ENCODE results near the gene CKAP5. TPM values are rescaled to one million over a fixed set of nuclear protein-coding genes. Genes with fewer than 3 reads are reported as not detected.
A peak's percentile ranks its signal among the peaks of the same experiment; 100 is the strongest.

Gene CKAP5
- total and polyA plus RNA-seq, 8 donors = 4.0 to 36.3 (median 16.7) TPM

DNA sequence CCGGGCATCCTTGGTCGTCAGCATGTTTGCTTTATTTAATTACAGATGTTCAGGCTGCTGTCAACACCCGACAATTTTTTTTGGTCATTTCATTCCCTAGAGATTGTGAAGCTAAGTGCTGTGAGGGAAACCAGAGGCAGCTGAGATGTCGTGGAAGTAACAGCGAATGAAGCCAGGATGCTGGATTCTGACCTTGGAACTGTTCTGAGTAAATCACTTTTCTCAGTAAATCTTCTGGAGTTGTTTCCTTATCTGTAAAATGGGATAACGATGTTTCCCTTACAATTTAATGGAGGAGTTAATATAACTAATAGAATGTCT lies 390 bp upstream of the CKAP5 start:
- TF ChIP-seq, protein P1, sequence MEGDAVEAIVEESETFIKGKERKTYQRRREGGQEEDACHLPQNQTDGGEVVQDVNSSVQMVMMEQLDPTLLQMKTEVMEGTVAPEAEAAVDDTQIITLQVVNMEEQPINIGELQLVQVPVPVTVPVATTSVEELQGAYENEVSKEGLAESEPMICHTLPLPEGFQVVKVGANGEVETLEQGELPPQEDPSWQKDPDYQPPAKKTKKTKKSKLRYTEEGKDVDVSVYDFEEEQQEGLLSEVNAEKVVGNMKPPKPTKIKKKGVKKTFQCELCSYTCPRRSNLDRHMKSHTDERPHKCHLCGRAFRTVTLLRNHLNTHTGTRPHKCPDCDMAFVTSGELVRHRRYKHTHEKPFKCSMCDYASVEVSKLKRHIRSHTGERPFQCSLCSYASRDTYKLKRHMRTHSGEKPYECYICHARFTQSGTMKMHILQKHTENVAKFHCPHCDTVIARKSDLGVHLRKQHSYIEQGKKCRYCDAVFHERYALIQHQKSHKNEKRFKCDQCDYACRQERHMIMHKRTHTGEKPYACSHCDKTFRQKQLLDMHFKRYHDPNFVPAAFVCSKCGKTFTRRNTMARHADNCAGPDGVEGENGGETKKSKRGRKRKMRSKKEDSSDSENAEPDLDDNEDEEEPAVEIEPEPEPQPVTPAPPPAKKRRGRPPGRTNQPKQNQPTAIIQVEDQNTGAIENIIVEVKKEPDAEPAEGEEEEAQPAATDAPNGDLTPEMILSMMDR (IDR thresholded peaks at IDR 0.05) = no peak
- ATAC-seq (peak in 3 of 4 donors; percentile 3 to 11 (median 4)), DNase-seq (no peak), FAIRE-seq (no peak)
- 1 to 3% methylated on average over 6 of the region's 6 CpGs for WGBS, 2 donors
- peaks cover 10 to 14% (median 10%) of the 10 kb centered on the region in 3 donors for H3K4me1 ChIP-seq
- intact Hi-C loops (cut with DNase I) = no loop called here
- no peaks in the 10 kb centered on the region for H3K9me3 ChIP-seq
- peak overlapping the region; percentile 59 to 91 (median 78) for H3K4me3 ChIP-seq
- no peak overlapping the region for H3K27ac ChIP-seq
- H3K27me3 ChIP-seq = no peaks in the 10 kb centered on the region
- H3K36me3 ChIP-seq = no peaks in the 10 kb centered on the region

DNA sequence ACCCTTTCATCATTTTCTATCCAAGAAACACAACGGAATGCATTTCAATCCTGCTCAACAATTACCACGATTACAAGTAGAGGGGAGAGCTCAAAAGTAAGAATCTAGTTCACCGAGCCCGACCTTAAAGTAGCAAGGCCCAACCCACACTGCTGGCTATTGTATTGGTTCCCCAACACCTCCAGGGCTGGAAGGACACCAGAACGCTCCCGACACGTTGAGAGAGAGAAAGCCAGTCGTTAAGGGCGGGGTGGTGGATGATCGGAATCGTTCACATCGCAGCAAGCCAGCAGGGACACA lies 690 bp downstream of the CKAP5 start:
- Histone ChIP-seq H3K27me3 (no peaks in the 10 kb centered on the region), H3K4me3 (peak overlapping the region; percentile 59 to 91 (median 78)), H3K27ac (peak overlapping the region; percentile 47 to 77 (median 64)), H3K4me1 (peaks cover 10 to 14% (median 10%) of the 10 kb centered on the region in 3 donors), H3K9me3 (no peaks in the 10 kb centered on the region), H3K36me3 (no peaks in the 10 kb centered on the region)
- DNase-seq (no peak), ATAC-seq (peak in 2 of 4 donors; percentile 11 to 21), FAIRE-seq (no peak)
- WGBS, 2 donors = 0% methylated on average over 12 of the region's 12 CpGs
- intact Hi-C loops (cut with DNase I) = no loop called here
- TF ChIP-seq, protein P1 (IDR thresholded peaks at IDR 0.05) = no peak

DNA sequence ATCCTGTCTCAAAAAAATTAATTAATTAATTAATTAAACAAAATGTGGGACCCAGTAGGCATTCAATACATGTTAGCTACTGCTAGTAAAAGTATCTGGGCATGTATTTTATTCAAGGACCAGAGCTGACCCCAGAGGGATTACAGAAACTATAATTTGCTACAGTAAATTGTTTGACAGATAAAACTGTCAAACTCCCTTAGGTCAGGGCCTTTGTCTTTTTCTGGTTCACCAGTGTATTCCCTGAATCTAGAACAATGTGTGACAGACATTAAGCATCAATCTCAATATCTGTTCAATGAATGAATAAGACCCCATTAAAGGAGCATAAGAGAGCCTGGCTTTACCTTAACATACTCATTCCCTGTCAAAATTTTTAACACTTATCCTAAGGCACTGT lies 6.0 kb downstream of the CKAP5 start:
- Histone ChIP-seq H3K27me3 (no peaks in the 10 kb centered on the region), H3K36me3 (no peaks in the 10 kb centered on the region), H3K9me3 (no peaks in the 10 kb centered on the region), H3K27ac (no peak overlapping the region), H3K4me3 (no peak overlapping the region), H3K4me1 (peaks cover 5 to 15% (median 15%) of the 10 kb centered on the region in 3 donors)
- intact Hi-C loops (cut with DNase I) = no loop called here
- FAIRE-seq (no peak), ATAC-seq (no peak), DNase-seq (no peak)
- TF ChIP-seq, protein P1 (IDR thresholded peaks at IDR 0.05) = no peak

DNA sequence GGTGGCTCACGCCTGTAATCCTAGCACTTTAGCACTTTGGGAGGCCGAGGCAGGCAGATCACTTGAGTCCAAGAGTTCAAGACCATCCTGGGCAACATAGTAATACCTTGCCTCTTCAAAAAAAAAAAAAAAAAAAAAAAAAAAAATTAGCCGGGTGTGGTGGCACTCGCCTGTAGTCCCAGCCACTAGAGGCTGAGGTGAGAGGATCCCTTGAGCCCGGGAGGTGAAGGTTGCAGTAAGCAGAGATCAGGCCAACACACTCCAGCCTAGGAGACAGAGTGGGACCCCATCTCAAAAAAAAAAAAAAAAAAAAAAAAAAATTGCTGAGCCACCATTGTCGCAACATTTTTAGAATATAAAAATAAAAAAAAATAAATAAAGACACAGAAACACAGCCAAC lies 7.6 kb downstream of the CKAP5 start:
- TF ChIP-seq, protein P1 (IDR thresholded peaks at IDR 0.05) = no peak
- Histone ChIP-seq H3K27me3 (no peaks in the 10 kb centered on the region), H3K4me3 (no peak overlapping the region), H3K9me3 (no peaks in the 10 kb centered on the region), H3K36me3 (no peaks in the 10 kb centered on the region), H3K4me1 (peaks cover 0 to 7% (median 6%) of the 10 kb centered on the region in 3 donors), H3K27ac (no peak overlapping the region)
- DNase-seq (no peak), FAIRE-seq (no peak), ATAC-seq (no peak)
- intact Hi-C loops (cut with DNase I) = no loop called here
- WGBS, 2 donors = 89 to 92% methylated on average over 6 of the region's 6 CpGs

DNA sequence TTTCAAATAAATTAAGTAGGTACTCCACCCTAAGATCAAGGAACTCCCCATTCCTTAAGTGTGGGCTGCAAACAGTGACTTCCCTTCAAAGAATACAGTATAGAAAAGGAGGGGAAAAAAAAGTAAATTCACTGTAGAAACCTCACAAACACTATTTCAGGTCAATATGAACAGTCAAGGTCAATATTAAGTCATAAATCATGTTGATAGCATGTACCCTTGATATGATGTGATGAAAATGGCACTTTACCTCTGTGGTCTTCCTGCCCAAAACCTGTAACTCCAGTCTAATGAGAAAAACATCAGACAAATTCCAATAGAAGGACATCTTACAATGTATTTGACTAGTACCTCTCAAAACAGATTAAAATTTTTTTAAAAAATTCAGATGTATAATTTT lies 8.2 kb downstream of the CKAP5 start:
- Histone ChIP-seq H3K27ac (no peak overlapping the region), H3K36me3 (no peaks in the 10 kb centered on the region), H3K4me3 (no peak overlapping the region), H3K4me1 (peaks cover 0 to 7% (median 6%) of the 10 kb centered on the region in 3 donors), H3K9me3 (no peaks in the 10 kb centered on the region), H3K27me3 (no peaks in the 10 kb centered on the region)
- intact Hi-C loops (cut with DNase I) = no loop called here
- peak in 2 of 4 donors; percentile 40 to 60 for ATAC-seq
- no peak for DNase-seq
- FAIRE-seq = no peak
- TF ChIP-seq, protein P1 (IDR thresholded peaks at IDR 0.05) = no peak

Data from pancreas (tissue), 10 donors.